Tibial nerve (tissue), 4 donors: ENCODE measurements around the gene HS6ST1. TPM values are rescaled to one million over a fixed set of nuclear protein-coding genes. Genes with fewer than 3 reads are reported as not detected.

Experiments used
- DNase-seq, 2 donors: peaks; one replicate each; pipeline ENCODE4 v3.0.0-alpha.2; 2019; ENCODE audit warnings: low spot score in 2 of 2
- H3K27ac ChIP-seq, 4 donors: fragments of 200-600 bp; sonication (generic) in 3 of 4; one replicate each; pipeline ENCODE4 v1.5.1; 2017 to 2019; ENCODE audit warnings: mild to moderate bottlenecking in 1 of 4
- H3K27me3 ChIP-seq, 2 donors: fragments of 200-600 bp; sonication (generic) in 1 of 2; one replicate each; pipeline versions ENCODE4 v1.5.1 to v1.6.0; 2017 to 2019
- H3K36me3 ChIP-seq, 3 donors: fragments of 200-600 bp; sonication (generic); one replicate each; pipeline ENCODE4 v1.5.1; 2018 to 2019
- H3K4me1 ChIP-seq, 4 donors: fragments of 200-600 bp; sonication (generic) in 3 of 4; one replicate each; pipeline ENCODE4 v1.5.1; 2017 to 2019
- H3K4me3 ChIP-seq, 4 donors: fragments of 200-600 bp; sonication (generic) in 3 of 4; one replicate each; pipeline ENCODE4 v1.5.1; 2017 to 2019; ENCODE audit warnings: mild to moderate bottlenecking in 1 of 4, moderate library complexity in 1 of 4
- H3K9me3 ChIP-seq, 4 donors: fragments of 200-600 bp; sonication (generic) in 3 of 4; one replicate each; pipeline ENCODE4 v1.5.1; 2017 to 2019
- CTCF ChIP-seq, 5 experiments: fragments of 200-600 bp in 3 of 5; fragments of 450-650 bp in 2 of 5; sonication (generic) in 3 of 5; IDR thresholded peaks; one replicate each; pipeline ENCODE4 v1.5.1; 2016 to 2019; ENCODE audit warnings: antibody characterized with exemption in 5 of 5, mild to moderate bottlenecking in 3 of 5, moderate library complexity in 2 of 5
- EP300 ChIP-seq, 2 donors: sonication (generic); formaldehyde crosslinking; IDR thresholded peaks; one replicate each; pipeline ENCODE4 v1.6.1; 2017; ENCODE audit warnings: antibody characterized with exemption in 2 of 2, mild to moderate bottlenecking in 1 of 2
- POLR2A ChIP-seq, 2 donors: fragments of 450-650 bp; IDR thresholded peaks; one replicate each; pipeline ENCODE4 v1.6.1; 2017; ENCODE audit warnings: antibody characterized with exemption in 2 of 2, mild to moderate bottlenecking in 2 of 2, moderate library complexity in 2 of 2
- WGBS, 2 donors: methylation state at CpG; one replicate each; pipeline ENCODE4 v1.1.5; 2018; 5-methylcytosine and 5-hydroxymethylcytosine counted together
- total RNA-seq, 4 donors: library from RNA; depleted of rRNA; stranded (reverse); fragments of >200 nt; gene quantifications; one replicate each; pipeline ENCODE4 v1.1.0, GENCODE V29; 2016

The HS6ST1 gene
- total RNA-seq, 4 donors from 2014 or later, result 21.6 to 51.6 (median 39.3) TPM

GRCh38 chr2:128344101-128344500 lies 25.4 kb upstream of the HS6ST1 start:
- H3K4me1 ChIP-seq, result peaks cover 0 to 19% (median 10%) of the 10 kb centered on the region in 4 donors
- peaks cover 0 to 8% (median 0%) of the 10 kb centered on the region in 4 donors for H3K9me3 ChIP-seq
- no peaks in the 10 kb centered on the region for H3K27me3 ChIP-seq
- WGBS, 2 donors, result 92 to 93% methylated on average over 3 of the region's 3 CpGs
- no peak for DNase-seq
- no peak overlapping the region for H3K4me3 ChIP-seq
- no peaks in the 10 kb centered on the region for H3K36me3 ChIP-seq
- TF ChIP-seq CTCF (IDR thresholded peaks at IDR 0.05) (no peak), EP300 (IDR thresholded peaks at IDR 0.05) (no peak), POLR2A (IDR thresholded peaks at IDR 0.05) (no peak)
- H3K27ac ChIP-seq, result no peak overlapping the region

- Histone ChIP-seq H3K9me3 (peaks cover 0 to 8% (median 0%) of the 10 kb centered on the region in 4 donors), H3K4me3 (no peak overlapping the region), H3K27ac (no peak overlapping the region), H3K36me3 (no peaks in the 10 kb centered on the region), H3K27me3 (no peaks in the 10 kb centered on the region), H3K4me1 (peaks cover 0 to 13% (median 8%) of the 10 kb centered on the region in 4 donors)
- no peak for DNase-seq
- 93 to 100% methylated on average over 1 of the region's 1 CpG for WGBS, 2 donors
- no peak for TF ChIP-seq CTCF (IDR thresholded peaks at IDR 0.05)
- TF ChIP-seq EP300 (IDR thresholded peaks at IDR 0.05), result no peak
- no peak for TF ChIP-seq POLR2A (IDR thresholded peaks at IDR 0.05)
Observed at GRCh38 chr2:128343459-128343858, 24.8 kb upstream of the HS6ST1 start.

- Histone ChIP-seq H3K4me1 (peaks cover 0 to 4% (median 1%) of the 10 kb centered on the region in 4 donors), H3K36me3 (no peaks in the 10 kb centered on the region), H3K4me3 (no peak overlapping the region), H3K9me3 (peaks cover 0 to 8% (median 0%) of the 10 kb centered on the region in 4 donors), H3K27me3 (no peaks in the 10 kb centered on the region), H3K27ac (no peak overlapping the region)
- WGBS, 2 donors, result 78 to 85% methylated on average over 3 of the region's 3 CpGs
- DNase-seq, result no peak
- TF ChIP-seq EP300 (IDR thresholded peaks at IDR 0.05) (no peak), POLR2A (IDR thresholded peaks at IDR 0.05) (no peak), CTCF (IDR thresholded peaks at IDR 0.05) (no peak)
Observed at GRCh38 chr2:128342550-128342949, 23.9 kb upstream of the HS6ST1 start.

- H3K4me1 ChIP-seq, result no peaks in the 10 kb centered on the region
- peaks cover 0 to 13% (median 0%) of the 10 kb centered on the region in 4 donors for H3K9me3 ChIP-seq
- no peak for TF ChIP-seq CTCF (IDR thresholded peaks at IDR 0.05)
- no peak for TF ChIP-seq EP300 (IDR thresholded peaks at IDR 0.05)
- TF ChIP-seq POLR2A (IDR thresholded peaks at IDR 0.05), result no peak
- DNase-seq, result no peak
- no peak overlapping the region for H3K4me3 ChIP-seq
- H3K27me3 ChIP-seq, result no peaks in the 10 kb centered on the region
- H3K27ac ChIP-seq, result no peak overlapping the region
- H3K36me3 ChIP-seq, result no peaks in the 10 kb centered on the region
- WGBS, 2 donors, result 91 to 93% methylated on average over 3 of the region's 3 CpGs
Observed at GRCh38 chr2:128341621-128342020, 23.0 kb upstream of the HS6ST1 start.

- H3K36me3 ChIP-seq, result no peaks in the 10 kb centered on the region
- WGBS, 2 donors, result 69 to 94% methylated on average over 2 of the region's 2 CpGs
- no peak overlapping the region for H3K27ac ChIP-seq
- no peak for TF ChIP-seq CTCF (IDR thresholded peaks at IDR 0.05)
- no peak for TF ChIP-seq EP300 (IDR thresholded peaks at IDR 0.05)
- TF ChIP-seq POLR2A (IDR thresholded peaks at IDR 0.05), result no peak
- H3K4me1 ChIP-seq, result no peaks in the 10 kb centered on the region
- no peak for DNase-seq
- no peak overlapping the region for H3K4me3 ChIP-seq
- peaks cover 0 to 38% (median 11%) of the 10 kb centered on the region in 4 donors for H3K9me3 ChIP-seq
- H3K27me3 ChIP-seq, result no peaks in the 10 kb centered on the region
Observed at GRCh38 chr2:128332091-128332634, 13.5 kb upstream of the HS6ST1 start.
